Activated CD4-positive, alpha-beta T cell treated with anti-CD3 and anti-CD28 coated beads, Interleukin-10, Interleukin-2, amounts not matched to agents 100 ng/mL and 50 ng/mL, durations not matched to agents 16 hours and 8 hours (primary cell): ENCODE measurements around the gene TIMM23B.
"Not testable (repeated sequence)": the region's sequence is repeated elsewhere in the genome, so short reads cannot be mapped to it uniquely, and the experiment has no call there.

Experiments used
- DNase-seq: peaks from one replicate; pipeline ENCODE4 v3.0.0-alpha.2; 2020

The TIMM23B gene

DNA sequence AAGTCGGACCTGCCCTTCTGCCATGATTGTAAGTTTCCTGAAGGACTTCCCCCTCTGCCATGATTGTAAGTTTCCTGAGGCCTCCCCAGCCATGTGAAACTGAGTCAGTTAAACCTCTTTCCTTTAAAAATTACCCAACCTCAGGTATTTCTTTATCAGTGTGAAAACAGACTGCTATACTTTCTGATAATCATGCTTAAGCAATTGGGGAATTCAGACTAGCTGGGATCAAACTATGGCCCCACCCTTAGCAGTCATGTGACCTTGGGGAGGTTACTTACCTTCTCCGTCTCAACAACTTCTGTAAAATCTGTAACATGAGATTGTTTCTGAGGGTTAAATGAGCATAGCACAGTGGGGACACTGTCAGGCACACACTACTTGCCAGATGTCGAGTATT is 45.4 kb downstream of the TIMM23B start:
- DNase-seq = not testable (repeated sequence)

GRCh38 chr10:49988376-49988775 is 46.5 kb downstream of the TIMM23B start, which contains the start of gene AGAP6:
AGAP6 (plus strand) TSS chr10:49988406; CDS start chr10:49988716, 310 bp downstream.
- DNase-seq = not testable (repeated sequence)

GRCh38 chr10:49995321-49995720 is 53.5 kb downstream of the TIMM23B start:
- DNase-seq = not testable (repeated sequence)

GRCh38 chr10:50014024-50014423 is 72.2 kb downstream of the TIMM23B start:
- not testable (repeated sequence) for DNase-seq

GRCh38 chr10:50015596-50016220 is 73.9 kb downstream of the TIMM23B start:
- DNase-seq = not testable (repeated sequence)

- DNase-seq = not testable (repeated sequence)
Measured at GRCh38 chr10:50016926-50017325, 75.1 kb downstream of the TIMM23B start.

- not testable (repeated sequence) for DNase-seq
Measured at GRCh38 chr10:50017646-50018045, 75.8 kb downstream of the TIMM23B start.

GRCh38 chr10:50019279-50019678 is 77.4 kb downstream of the TIMM23B start:
- DNase-seq = not testable (repeated sequence)

GRCh38 chr10:50020451-50021024 is 78.7 kb downstream of the TIMM23B start:
- not testable (repeated sequence) for DNase-seq

DNA sequence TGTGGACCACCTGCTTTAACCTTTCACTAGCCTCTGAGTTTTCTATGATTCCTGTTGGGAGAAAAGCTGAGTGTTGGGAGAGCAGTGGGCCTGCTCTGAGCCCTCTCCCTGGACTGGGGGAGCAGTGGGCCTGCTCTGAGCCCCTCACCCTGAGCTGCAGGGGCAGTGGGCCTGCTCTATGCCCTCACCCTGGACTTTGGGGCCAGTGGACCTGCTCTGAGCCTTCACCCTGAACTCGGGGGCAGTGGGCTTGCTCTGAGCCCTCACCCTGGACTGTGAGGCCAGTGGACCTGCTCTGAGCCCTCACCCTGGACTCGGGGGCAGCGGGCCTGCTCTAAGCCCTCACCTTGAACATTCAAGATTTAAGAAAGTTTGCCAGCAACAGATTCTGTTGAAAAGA is 79.8 kb downstream of the TIMM23B start:
- no peak for DNase-seq
